HepG2 (cell line): ENCODE data around the gene GADD45B. TPM values are rescaled to one million over a fixed set of nuclear protein-coding genes. Genes with fewer than 3 reads are reported as not detected.

Experiments
- ARHGAP35 ChIP-seq: sonication (generic); formaldehyde crosslinking; IDR thresholded peaks from 2 replicates; pipeline ENCODE4 v1.9.0; 2022; ENCODE audit warnings: mild to moderate bottlenecking, inconsistent platforms, moderate library complexity, missing genetic modification reagents, borderline replicate concordance
- ARID2 ChIP-seq: sonication (generic); formaldehyde crosslinking; IDR thresholded peaks from 2 replicates; pipeline ENCODE4 v1.8.1; 2022; ENCODE audit warnings: mild to moderate bottlenecking, missing genetic modification reagents, borderline replicate concordance
- CBX1 ChIP-seq: IDR thresholded peaks from one replicate; pipeline ENCODE4 v1.6.1; 2016; ENCODE audit warnings: antibody characterized with exemption, low read depth
- CHD4 ChIP-seq: fragments of 200-600 bp; sonication (generic); IDR thresholded peaks from 2 replicates; pipeline ENCODE4 v1.7.0; 2017; ENCODE audit warnings: mild to moderate bottlenecking, low read length, borderline replicate concordance
- GTF2F1 ChIP-seq: fragments of 150-350 bp; IDR thresholded peaks from 2 replicates; pipeline ENCODE4 v1.6.1; 2014; ENCODE audit warnings: low read length
- HOXA5 ChIP-seq: sonication (generic); formaldehyde crosslinking; IDR thresholded peaks from 2 replicates; pipeline ENCODE4 v1.4.0; 2020; ENCODE audit warnings: missing genetic modification reagents
- KLF11 ChIP-seq: IDR thresholded peaks from 2 replicates; pipeline ENCODE4 v1.6.1; 2016; ENCODE audit warnings: missing compliant biosample characterization
- POGZ ChIP-seq: sonication (generic); formaldehyde crosslinking; IDR thresholded peaks from 2 replicates; pipeline ENCODE4 v1.4.0; 2020; ENCODE audit warnings: mild to moderate bottlenecking, missing genetic modification reagents
- RAD51 ChIP-seq: fragments of 450-650 bp; IDR thresholded peaks from 2 replicates; pipeline ENCODE4 v1.6.1; 2016; ENCODE audit warnings: borderline replicate concordance
- XBP1 ChIP-seq: sonication (generic); formaldehyde crosslinking; IDR thresholded peaks from 2 replicates; pipeline ENCODE4 v1.5.0; 2020; ENCODE audit warnings: missing genetic modification reagents
- ZNF430 ChIP-seq: sonication (generic); formaldehyde crosslinking; IDR thresholded peaks from 2 replicates; pipeline ENCODE4 v1.9.0; 2021; ENCODE audit warnings: mild to moderate bottlenecking, missing genetic modification reagents
- ZNF431 ChIP-seq: sonication (generic); formaldehyde crosslinking; IDR thresholded peaks from 2 replicates; pipeline ENCODE4 v1.9.0; 2022; ENCODE audit warnings: missing genetic modification reagents, low read depth, mild to moderate bottlenecking, borderline replicate concordance
- polyA plus RNA-seq, 8 experiments: library from polyadenylated mRNA; depleted of rRNA in 3 of 8; stranded (reverse) in 7 of 8; unstranded in 1 of 8; fragments of >200 nt; fragmentation: Illumina TruSeq in 4 of 8; extraction: Trizol in 4 of 8; gene quantifications; 2 replicates each; pipeline versions ENCODE4 v1.2.1 to v1.2.3, GENCODE V29; 2011 to 2016; ENCODE audit warnings: low read depth in 4 of 8, missing spikeins in 1 of 8, mixed read lengths in 1 of 8; ENCODE audit not compliant: insufficient read depth in 1 of 8
- total RNA-seq, 5 experiments: library from RNA; depleted of rRNA; stranded (reverse); fragments of >200 nt; fragmentation: Illumina TruSeq; extraction: Trizol; gene quantifications; 2 replicates each; pipeline ENCODE4 v1.2.3, GENCODE V29; 2016; ENCODE audit warnings: low read depth in 1 of 5
- TF ChIP-seq, protein P1 (sequence below): sonication (generic); formaldehyde crosslinking; IDR thresholded peaks from 2 replicates; pipeline ENCODE4 v1.4.0; 2020; ENCODE audit warnings: missing genetic modification reagents, borderline replicate concordance
- TF ChIP-seq, protein P2 (sequence below): sonication (generic); formaldehyde crosslinking; IDR thresholded peaks from 2 replicates; pipeline ENCODE4 v1.8.0; 2022; ENCODE audit warnings: mild to moderate bottlenecking, missing genetic modification reagents
- TF ChIP-seq, protein P3 (sequence below): IDR thresholded peaks from 2 replicates; pipeline ENCODE4 v1.6.1; 2016; ENCODE audit warnings: missing genetic modification reagents, missing compliant biosample characterization
- TF ChIP-seq, protein P4 (sequence below): sonication (generic); formaldehyde crosslinking; IDR thresholded peaks from 2 replicates; pipeline ENCODE4 v1.9.0; 2021; ENCODE audit warnings: missing genetic modification reagents, mild to moderate bottlenecking, borderline replicate concordance
- TF ChIP-seq, protein P5 (sequence below): sonication (generic); formaldehyde crosslinking; IDR thresholded peaks from 2 replicates; pipeline ENCODE4 v1.9.0; 2022; ENCODE audit warnings: missing genetic modification reagents, mild to moderate bottlenecking, borderline replicate concordance

GADD45B gene
- total and polyA plus RNA-seq, 2 of the 13 experiments (the other 11 are each of a cell fraction or from before 2014, with no cell fraction given), result 4.6 to 34.1 TPM

DNA sequence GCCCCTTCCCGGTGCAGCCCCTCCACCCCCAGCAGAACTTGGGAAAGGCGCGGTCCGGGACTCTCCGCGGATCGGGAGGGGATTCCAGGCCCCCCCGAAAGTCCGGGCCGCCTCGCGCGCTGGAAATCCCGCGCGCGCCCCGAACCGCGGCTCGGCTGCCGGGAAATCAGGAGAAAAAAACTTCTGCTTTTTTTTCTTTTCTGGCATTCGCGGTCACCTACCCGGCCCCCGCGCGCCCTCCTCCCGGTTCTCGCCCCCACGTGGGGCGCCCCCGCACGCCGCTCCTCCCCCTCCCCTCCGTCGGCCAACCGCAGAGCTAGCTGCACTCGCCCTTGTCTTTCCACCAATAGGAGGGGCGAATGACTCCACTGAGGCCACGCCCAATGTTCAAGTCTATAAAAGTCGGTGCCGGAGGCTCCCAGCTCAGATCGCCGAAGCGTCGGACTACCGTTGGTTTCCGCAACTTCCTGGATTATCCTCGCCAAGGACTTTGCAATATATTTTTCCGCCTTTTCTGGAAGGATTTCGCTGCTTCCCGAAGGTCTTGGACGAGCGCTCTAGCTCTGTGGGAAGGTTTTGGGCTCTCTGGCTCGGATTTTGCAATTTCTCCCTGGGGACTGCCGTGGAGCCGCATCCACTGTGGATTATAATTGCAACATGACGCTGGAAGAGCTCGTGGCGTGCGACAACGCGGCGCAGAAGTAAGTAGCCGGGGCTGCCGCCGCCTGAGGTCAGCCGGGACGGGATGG is at the start of gene GADD45B (continued):
- TF ChIP-seq, protein P1, sequence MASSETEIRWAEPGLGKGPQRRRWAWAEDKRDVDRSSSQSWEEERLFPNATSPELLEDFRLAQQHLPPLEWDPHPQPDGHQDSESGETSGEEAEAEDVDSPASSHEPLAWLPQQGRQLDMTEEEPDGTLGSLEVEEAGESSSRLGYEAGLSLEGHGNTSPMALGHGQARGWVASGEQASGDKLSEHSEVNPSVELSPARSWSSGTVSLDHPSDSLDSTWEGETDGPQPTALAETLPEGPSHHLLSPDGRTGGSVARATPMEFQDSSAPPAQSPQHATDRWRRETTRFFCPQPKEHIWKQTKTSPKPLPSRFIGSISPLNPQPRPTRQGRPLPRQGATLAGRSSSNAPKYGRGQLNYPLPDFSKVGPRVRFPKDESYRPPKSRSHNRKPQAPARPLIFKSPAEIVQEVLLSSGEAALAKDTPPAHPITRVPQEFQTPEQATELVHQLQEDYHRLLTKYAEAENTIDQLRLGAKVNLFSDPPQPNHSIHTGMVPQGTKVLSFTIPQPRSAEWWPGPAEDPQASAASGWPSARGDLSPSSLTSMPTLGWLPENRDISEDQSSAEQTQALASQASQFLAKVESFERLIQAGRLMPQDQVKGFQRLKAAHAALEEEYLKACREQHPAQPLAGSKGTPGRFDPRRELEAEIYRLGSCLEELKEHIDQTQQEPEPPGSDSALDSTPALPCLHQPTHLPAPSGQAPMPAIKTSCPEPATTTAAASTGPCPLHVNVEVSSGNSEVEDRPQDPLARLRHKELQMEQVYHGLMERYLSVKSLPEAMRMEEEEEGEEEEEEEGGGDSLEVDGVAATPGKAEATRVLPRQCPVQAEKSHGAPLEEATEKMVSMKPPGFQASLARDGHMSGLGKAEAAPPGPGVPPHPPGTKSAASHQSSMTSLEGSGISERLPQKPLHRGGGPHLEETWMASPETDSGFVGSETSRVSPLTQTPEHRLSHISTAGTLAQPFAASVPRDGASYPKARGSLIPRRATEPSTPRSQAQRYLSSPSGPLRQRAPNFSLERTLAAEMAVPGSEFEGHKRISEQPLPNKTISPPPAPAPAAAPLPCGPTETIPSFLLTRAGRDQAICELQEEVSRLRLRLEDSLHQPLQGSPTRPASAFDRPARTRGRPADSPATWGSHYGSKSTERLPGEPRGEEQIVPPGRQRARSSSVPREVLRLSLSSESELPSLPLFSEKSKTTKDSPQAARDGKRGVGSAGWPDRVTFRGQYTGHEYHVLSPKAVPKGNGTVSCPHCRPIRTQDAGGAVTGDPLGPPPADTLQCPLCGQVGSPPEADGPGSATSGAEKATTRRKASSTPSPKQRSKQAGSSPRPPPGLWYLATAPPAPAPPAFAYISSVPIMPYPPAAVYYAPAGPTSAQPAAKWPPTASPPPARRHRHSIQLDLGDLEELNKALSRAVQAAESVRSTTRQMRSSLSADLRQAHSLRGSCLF (CRISPR knock-in tag), result 0 out of 2 replicates have a peak, but pooled peaks have one; percentile 27
- TF ChIP-seq, protein P2, sequence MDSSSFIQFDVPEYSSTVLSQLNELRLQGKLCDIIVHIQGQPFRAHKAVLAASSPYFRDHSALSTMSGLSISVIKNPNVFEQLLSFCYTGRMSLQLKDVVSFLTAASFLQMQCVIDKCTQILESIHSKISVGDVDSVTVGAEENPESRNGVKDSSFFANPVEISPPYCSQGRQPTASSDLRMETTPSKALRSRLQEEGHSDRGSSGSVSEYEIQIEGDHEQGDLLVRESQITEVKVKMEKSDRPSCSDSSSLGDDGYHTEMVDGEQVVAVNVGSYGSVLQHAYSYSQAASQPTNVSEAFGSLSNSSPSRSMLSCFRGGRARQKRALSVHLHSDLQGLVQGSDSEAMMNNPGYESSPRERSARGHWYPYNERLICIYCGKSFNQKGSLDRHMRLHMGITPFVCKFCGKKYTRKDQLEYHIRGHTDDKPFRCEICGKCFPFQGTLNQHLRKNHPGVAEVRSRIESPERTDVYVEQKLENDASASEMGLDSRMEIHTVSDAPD (CRISPR knock-in tag), result peak; percentile 50; the same call in 1 of the 2 replicates
- peak; percentile 48; the same call in 1 of the 2 replicates for TF ChIP-seq ARID2 (CRISPR knock-in tag)
- peak; percentile 55 for TF ChIP-seq CBX1
- TF ChIP-seq HOXA5, result peak; percentile 86; the same call in 1 of the 2 replicates
- TF ChIP-seq, protein P3, sequence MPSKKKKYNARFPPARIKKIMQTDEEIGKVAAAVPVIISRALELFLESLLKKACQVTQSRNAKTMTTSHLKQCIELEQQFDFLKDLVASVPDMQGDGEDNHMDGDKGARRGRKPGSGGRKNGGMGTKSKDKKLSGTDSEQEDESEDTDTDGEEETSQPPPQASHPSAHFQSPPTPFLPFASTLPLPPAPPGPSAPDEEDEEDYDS (CRISPR knock-in tag), result peak; percentile 99
- TF ChIP-seq, protein P4, sequence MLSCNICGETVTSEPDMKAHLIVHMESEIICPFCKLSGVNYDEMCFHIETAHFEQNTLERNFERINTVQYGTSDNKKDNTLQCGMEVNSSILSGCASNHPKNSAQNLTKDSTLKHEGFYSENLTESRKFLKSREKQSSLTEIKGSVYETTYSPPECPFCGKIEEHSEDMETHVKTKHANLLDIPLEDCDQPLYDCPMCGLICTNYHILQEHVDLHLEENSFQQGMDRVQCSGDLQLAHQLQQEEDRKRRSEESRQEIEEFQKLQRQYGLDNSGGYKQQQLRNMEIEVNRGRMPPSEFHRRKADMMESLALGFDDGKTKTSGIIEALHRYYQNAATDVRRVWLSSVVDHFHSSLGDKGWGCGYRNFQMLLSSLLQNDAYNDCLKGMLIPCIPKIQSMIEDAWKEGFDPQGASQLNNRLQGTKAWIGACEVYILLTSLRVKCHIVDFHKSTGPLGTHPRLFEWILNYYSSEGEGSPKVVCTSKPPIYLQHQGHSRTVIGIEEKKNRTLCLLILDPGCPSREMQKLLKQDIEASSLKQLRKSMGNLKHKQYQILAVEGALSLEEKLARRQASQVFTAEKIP (CRISPR knock-in tag), result no peak
- peak; percentile 73; the same call in 1 of the 2 replicates for TF ChIP-seq XBP1 (CRISPR knock-in tag)
- peak; percentile 91 for TF ChIP-seq KLF11
- TF ChIP-seq CHD4, result peak; percentile 52; the same call in 1 of the 2 replicates
- peak; percentile 79 for TF ChIP-seq POGZ (CRISPR knock-in tag)
- peak; percentile 16; the same call in 1 of the 2 replicates for TF ChIP-seq RAD51
- TF ChIP-seq ZNF430 (CRISPR knock-in tag), result peak; percentile 84; the same call in 1 of the 2 replicates
- TF ChIP-seq, protein P5, sequence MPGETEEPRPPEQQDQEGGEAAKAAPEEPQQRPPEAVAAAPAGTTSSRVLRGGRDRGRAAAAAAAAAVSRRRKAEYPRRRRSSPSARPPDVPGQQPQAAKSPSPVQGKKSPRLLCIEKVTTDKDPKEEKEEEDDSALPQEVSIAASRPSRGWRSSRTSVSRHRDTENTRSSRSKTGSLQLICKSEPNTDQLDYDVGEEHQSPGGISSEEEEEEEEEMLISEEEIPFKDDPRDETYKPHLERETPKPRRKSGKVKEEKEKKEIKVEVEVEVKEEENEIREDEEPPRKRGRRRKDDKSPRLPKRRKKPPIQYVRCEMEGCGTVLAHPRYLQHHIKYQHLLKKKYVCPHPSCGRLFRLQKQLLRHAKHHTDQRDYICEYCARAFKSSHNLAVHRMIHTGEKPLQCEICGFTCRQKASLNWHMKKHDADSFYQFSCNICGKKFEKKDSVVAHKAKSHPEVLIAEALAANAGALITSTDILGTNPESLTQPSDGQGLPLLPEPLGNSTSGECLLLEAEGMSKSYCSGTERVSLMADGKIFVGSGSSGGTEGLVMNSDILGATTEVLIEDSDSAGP (CRISPR knock-in tag), result no peak
- TF ChIP-seq GTF2F1, result peak; percentile 98; the same call in 1 of the 2 replicates
- peak; percentile 92 for TF ChIP-seq ARHGAP35 (CRISPR knock-in tag)
- TF ChIP-seq ZNF431 (CRISPR knock-in tag), result no peak
